IPS-NIHi7 (cell line): ENCODE data around the gene RBM6.

Experiments
- DNase-seq: peaks from one replicate; pipeline ENCODE4 v3.0.0; 2012; ENCODE audit warnings: mixed read lengths; ENCODE audit errors: extremely low spot score

The RBM6 gene

DNA sequence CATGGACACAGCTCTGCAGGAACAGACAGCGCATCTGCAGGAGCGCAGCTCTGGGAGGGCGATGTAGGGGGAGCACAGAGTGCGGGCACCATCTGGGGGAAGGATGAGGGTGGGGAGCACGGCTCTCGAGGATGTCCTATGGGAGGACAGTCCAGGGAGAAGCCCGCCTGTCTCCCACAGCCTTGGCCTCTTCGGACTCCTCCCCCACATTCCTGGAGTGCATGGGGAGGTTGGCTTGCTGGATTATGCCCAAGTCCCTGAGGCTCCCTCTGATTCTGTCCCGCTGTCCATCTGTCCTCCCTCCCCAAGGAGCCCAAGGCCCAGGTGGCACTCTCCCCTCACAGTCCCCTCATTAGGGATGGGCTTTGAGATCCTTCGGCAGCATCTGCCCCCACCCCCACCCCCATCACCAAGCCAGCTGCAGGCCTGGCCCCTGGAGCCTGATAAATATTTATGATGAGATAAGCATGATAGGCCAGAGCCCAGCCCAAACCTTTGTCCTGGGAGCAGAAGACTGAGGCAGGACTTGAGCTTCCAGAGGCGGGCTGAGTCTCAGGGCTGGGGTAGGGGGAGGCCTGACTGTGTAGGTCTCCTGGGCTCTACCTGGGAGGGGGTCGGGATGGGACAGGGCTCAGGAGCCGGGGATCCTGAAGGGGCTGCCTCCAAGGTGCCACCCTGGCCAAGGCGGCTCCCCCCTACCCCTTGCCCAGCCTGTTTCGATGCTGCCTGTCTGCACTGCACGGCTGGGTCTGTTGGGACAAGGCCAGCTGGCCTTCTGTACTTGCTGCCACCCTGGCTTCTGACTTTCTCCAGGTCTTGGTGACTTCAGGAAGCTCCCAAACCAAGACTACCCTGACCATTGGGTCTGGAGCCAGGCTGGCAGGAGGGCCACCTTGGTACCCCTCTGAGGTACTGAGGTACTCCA is 186.6 kb downstream of the RBM6 start:
- DNase-seq, result no peak
